IPS DF 6.9 (cell line): ENCODE data around the gene GPRASP2.
"Not testable (repeated sequence)": the region's sequence is repeated elsewhere in the genome, so short reads cannot be mapped to it uniquely, and the experiment has no call there.

ENCODE experiments used
- DNase-seq: peaks from one replicate; pipeline ENCODE4 v3.0.0-alpha.2; 2013; ENCODE audit warnings: low read depth, low spot score
- H3K27ac ChIP-seq: one replicate; pipeline ENCODE4 v1.5.1; 2013; ENCODE audit warnings: low read length, control low read depth
- H3K27me3 ChIP-seq: 2 replicates; pipeline ENCODE4 v1.6.1; 2013; ENCODE audit warnings: mild to moderate bottlenecking, low read length; ENCODE audit not compliant: control insufficient read depth, insufficient read depth
- H3K36me3 ChIP-seq: 2 replicates; pipeline ENCODE4 v1.6.1; 2013; ENCODE audit warnings: low read length; ENCODE audit not compliant: control insufficient read depth, insufficient read depth
- H3K4me1 ChIP-seq: 2 replicates; pipeline ENCODE4 v1.6.1; 2013; ENCODE audit warnings: low read length; ENCODE audit not compliant: control insufficient read depth, insufficient read depth
- H3K4me3 ChIP-seq: 2 replicates; pipeline ENCODE4 v1.5.1; 2013; ENCODE audit warnings: mild to moderate bottlenecking, low read length
- H3K9me3 ChIP-seq: 2 replicates; pipeline ENCODE4 v1.6.1; 2013; ENCODE audit warnings: low read length, inconsistent platforms; ENCODE audit not compliant: control insufficient read depth, insufficient read depth
- WGBS: extraction: QIAGEN DNeasy Blood & Tissue Kit; methylation state at CpG from one replicate; pipeline ENCODE4 v1.1.7; 2013; ENCODE audit warnings: mixed read lengths, missing lambda C conversion rate; ENCODE audit not compliant: insufficient read length, insufficient coverage; 5-methylcytosine and 5-hydroxymethylcytosine counted together

The GPRASP2 gene

DNA sequence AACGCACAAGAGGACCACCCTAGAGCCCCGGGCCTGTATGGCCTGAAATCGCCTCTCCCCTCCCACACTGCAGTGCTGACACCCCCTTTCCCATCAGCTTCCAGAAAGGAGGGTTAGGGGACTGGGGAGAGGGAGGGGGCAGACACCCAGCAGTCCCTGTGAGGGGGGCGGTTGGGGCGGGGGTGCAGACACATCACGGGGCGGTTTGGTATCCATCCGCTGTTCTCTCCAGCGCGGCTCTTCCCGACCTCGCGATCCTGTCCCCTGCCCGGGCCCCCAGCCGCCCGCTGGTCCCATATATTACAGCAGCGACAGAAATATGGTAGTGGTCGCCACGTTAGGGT is 404 bp upstream of the GPRASP2 start:
- DNase-seq: no peak
- no peak overlapping the region for H3K27ac ChIP-seq
- WGBS: no CpG with 5 or more reads among the region's 19 CpGs

DNA sequence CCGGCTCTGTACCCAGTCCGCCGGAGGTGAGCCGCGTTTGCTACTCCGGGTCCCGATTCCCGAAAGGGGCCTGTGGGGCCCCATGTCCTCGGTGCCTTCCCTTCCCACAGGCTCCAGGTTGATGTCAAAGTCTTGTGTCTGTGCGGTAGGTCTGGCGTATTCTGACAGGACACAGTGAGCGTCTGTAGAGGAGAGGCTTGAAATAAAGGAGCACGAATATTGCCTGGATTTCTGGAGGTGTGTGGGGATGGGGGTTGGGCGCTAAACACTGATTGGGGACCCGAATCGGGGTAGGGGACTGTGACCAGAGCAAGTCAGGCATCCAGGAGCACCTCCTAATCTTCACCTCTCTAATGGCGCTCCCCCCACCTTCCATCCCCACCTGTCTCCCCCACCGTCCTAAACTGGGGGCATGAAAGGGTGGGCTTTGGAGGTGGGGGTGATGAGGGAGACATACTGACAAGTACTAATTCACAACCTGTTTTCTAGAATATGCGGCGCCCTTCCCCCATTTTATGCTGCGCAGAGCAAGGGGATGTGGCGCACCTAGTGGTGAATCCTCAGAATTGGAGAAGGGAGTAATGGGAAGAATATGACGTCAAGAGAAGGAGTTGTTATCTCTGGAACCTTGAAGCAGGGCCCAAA is 855 bp downstream of the GPRASP2 start:
- Histone ChIP-seq H3K27me3 (no peaks in the 10 kb centered on the region), H3K4me3 (peak overlapping the region; percentile 69; the same call in 1 of the 2 replicates)
- no CpG with 5 or more reads among the region's 23 CpGs for WGBS

More for the DNA sequence above, 404 bp upstream of the GPRASP2 start:
- no peaks in the 10 kb centered on the region for H3K4me1 ChIP-seq
- H3K4me3 ChIP-seq: peak overlapping the region; percentile 69; the same call in 1 of the 2 replicates
- no peaks in the 10 kb centered on the region for H3K36me3 ChIP-seq
- no peaks in the 10 kb centered on the region for H3K27me3 ChIP-seq
- no peaks in the 10 kb centered on the region for H3K9me3 ChIP-seq

DNA sequence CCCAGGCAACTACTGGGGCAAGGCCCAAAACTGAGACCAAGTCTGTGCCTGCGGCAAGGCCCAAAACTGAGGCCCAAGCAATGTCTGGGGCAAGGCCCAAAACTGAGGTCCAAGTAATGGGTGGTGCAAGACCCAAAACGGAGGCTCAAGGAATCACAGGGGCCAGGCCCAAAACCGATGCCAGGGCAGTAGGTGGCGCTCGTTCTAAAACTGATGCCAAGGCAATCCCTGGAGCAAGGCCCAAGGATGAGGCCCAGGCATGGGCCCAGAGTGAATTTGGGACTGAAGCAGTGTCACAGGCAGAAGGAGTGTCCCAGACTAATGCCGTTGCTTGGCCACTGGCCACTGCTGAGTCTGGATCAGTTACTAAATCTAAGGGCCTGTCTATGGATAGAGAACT is 2.7 kb downstream of the GPRASP2 start:
- Histone ChIP-seq H3K4me1 (no peaks in the 10 kb centered on the region), H3K27ac (no peak overlapping the region), H3K9me3 (no peaks in the 10 kb centered on the region), H3K4me3 (no peak overlapping the region), H3K27me3 (no peaks in the 10 kb centered on the region), H3K36me3 (no peaks in the 10 kb centered on the region)
- WGBS: no CpG with 5 or more reads among the region's 6 CpGs
- no peak for DNase-seq

More for the DNA sequence above, 855 bp downstream of the GPRASP2 start:
- Histone ChIP-seq H3K27ac (no peak overlapping the region), H3K9me3 (no peaks in the 10 kb centered on the region), H3K4me1 (no peaks in the 10 kb centered on the region), H3K36me3 (no peaks in the 10 kb centered on the region)
- no peak for DNase-seq

DNA sequence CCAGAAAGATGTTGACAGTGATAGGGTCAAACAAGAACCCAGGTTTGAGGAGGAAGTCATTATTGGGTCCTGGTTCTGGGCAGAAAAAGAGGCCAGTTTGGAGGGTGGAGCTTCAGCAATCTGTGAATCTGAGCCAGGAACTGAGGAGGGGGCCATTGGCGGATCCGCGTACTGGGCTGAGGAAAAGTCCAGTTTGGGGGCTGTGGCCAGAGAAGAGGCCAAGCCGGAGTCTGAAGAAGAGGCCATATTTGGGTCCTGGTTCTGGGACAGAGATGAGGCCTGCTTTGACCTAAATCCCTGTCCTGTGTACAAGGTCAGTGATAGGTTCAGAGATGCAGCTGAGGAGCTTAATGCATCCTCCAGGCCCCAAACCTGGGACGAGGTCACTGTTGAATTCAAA is 3.7 kb downstream of the GPRASP2 start:
- Histone ChIP-seq H3K27ac (no peak overlapping the region), H3K4me3 (no peak overlapping the region), H3K27me3 (no peaks in the 10 kb centered on the region), H3K9me3 (no peaks in the 10 kb centered on the region), H3K36me3 (no peaks in the 10 kb centered on the region), H3K4me1 (no peaks in the 10 kb centered on the region)
- DNase-seq: no peak
- no CpG with 5 or more reads among the region's 5 CpGs for WGBS

DNA sequence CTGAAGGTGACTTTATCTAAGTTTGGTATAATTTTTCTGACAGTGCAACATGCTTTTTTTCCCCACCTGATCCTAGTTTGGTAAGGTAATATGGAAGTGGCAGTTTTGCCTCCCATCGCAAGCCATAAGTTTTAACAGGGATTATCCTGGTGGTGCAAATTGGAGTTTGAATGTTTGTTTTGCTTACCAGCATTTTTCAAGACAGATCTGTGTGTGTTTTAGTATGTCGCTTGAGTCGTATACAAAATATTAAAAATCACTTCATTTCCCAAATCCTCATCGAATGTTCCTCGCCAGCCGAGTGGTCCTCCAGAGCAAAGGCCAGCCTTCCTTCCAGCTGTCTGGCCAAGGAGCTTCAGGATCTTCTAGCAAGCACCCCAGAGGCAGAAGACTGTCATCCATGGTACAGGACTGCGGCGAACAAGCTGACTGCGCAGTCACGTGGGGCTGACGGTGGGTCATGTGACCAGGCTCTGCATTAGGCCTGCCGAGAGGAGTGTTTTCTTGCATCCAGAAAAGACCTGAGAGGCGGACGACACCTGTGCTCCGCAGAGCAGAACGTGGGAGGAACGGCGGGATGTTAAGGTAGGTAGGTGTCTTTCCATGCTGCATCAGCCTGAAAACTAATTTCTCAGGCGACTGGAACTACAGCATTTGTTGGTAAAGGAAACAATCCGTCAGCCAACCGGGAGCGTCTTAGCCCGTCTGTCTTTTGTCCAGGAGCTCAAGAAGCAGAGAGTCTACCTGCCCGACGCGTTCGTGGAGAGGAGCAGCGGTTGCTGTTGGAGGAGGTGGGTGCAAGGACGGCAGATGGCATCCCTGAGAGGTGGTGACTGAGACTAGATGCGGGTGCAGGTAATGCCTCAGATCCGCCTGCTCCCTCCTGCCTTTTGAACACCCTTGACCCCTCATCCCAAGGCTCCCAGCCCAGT is 8.3 kb downstream of the GPRASP2 start, which contains the start of gene GPRASP3:
Gene GPRASP3, plus strand, starts transcription at position 507 of the 932 bp plus-strand sequence. CDS start 28,253 bp downstream, outside the sequence.
- no peaks in the 10 kb centered on the region for H3K4me1 ChIP-seq
- no CpG with 5 or more reads among the region's 31 CpGs for WGBS
- H3K27me3 ChIP-seq: no peaks in the 10 kb centered on the region
- H3K4me3 ChIP-seq: peak within 1 kb of the TSS; percentile 59; the same call in 1 of the 2 replicates
- H3K27ac ChIP-seq: no peak within 1 kb of the TSS
- H3K9me3 ChIP-seq: no peaks in the 10 kb centered on the region
- no peak for DNase-seq
- H3K36me3 ChIP-seq: no peaks in the 10 kb centered on the region

DNA sequence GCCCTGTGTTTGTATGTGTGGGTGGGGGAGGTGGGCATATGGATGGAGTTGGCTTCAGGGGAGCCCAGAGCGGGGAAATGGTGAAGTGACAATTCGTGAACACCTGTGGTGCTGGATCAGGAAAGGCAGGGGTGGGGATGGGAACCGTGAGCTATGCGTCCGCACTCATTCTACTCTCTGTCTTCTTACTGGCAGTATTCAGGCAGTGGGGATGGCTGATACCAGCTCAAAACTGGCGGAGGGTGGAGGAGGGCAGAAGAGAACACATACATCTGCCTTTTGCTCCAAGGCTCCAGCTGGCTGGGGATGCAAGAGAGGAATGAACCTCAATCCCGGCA is 8.9 kb downstream of the GPRASP2 start:
- H3K4me1 ChIP-seq, H3K9me3 ChIP-seq, H3K4me3 ChIP-seq, H3K27ac ChIP-seq, DNase-seq, H3K27me3 ChIP-seq, H3K36me3 ChIP-seq: not testable (repeated sequence)
- WGBS: no CpG with 5 or more reads among the region's 7 CpGs

DNA sequence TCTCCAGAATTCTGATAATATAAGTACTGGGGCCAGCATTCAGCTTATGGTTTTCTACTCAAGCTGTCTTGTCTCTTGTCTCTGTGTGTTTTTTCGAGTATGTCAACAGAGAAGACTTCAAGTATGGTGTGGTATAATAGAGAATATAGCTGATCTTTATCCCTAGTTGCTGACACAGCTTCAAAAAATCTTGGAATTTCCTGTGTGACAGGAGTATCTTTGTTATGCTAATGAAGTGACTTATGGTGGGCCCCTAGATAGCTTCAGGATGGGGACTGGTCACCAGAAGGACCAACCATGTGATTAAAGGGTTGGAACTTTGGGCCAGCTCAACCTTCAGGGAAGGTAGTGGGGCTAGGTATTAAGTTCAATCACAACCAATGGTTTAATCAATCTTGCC is 11.2 kb downstream of the GPRASP2 start:
- H3K27ac ChIP-seq: no peak overlapping the region
- no CpG with 5 or more reads among the region's 1 CpG for WGBS
- no peaks in the 10 kb centered on the region for H3K9me3 ChIP-seq
- H3K4me1 ChIP-seq: no peaks in the 10 kb centered on the region
- DNase-seq: no peak
- no peaks in the 10 kb centered on the region for H3K36me3 ChIP-seq
- H3K4me3 ChIP-seq: no peak overlapping the region
- H3K27me3 ChIP-seq: no peaks in the 10 kb centered on the region

DNA sequence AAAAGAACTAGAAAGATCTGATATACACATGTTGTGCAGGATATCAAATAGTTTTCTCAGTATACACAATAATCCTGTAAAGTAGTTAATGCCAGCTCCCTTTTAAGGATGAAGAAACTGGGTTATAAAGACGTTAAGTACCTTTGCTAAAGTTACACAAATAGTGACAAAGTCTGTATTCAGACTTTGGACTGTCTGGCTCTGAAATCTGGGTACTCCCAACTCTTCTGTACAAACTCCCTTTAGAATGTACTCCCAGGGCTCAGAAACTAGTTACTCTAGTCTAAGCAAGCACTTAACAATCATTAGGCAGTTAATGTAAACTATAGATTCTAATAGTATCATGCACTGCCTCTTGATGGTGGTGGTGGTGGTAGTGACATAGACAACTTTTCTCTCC is 15.5 kb downstream of the GPRASP2 start:
- Histone ChIP-seq H3K36me3 (no peaks in the 10 kb centered on the region), H3K27me3 (no peaks in the 10 kb centered on the region), H3K4me1 (no peaks in the 10 kb centered on the region), H3K27ac (no peak overlapping the region), H3K4me3 (no peak overlapping the region), H3K9me3 (no peaks in the 10 kb centered on the region)
- no CpG with 5 or more reads among the region's 1 CpG for WGBS
- no peak for DNase-seq

DNA sequence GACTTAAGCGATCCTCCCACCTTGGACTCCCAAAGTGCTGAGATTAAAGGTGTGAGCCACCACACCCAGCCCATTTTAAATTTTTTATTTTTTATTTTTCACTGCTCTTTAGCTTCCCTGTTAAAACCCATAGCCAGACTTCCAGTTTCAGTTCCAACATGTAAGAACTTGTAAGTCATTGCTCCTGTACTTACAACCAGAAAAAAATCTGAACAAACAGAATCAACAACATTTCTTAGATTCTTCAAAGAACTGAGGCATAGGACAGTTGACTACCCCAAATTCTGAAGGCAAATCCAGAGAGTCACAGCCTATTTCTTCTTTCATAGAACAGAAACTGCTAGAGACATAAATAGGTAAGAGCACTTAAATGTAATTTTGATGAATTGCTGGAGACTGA is 16.4 kb downstream of the GPRASP2 start:
- Histone ChIP-seq H3K27ac (no peak overlapping the region), H3K4me3 (no peak overlapping the region), H3K4me1 (no peaks in the 10 kb centered on the region), H3K9me3 (no peaks in the 10 kb centered on the region), H3K27me3 (no peaks in the 10 kb centered on the region), H3K36me3 (no peaks in the 10 kb centered on the region)
- no CpG with 5 or more reads among the region's 1 CpG for WGBS
- no peak for DNase-seq

DNA sequence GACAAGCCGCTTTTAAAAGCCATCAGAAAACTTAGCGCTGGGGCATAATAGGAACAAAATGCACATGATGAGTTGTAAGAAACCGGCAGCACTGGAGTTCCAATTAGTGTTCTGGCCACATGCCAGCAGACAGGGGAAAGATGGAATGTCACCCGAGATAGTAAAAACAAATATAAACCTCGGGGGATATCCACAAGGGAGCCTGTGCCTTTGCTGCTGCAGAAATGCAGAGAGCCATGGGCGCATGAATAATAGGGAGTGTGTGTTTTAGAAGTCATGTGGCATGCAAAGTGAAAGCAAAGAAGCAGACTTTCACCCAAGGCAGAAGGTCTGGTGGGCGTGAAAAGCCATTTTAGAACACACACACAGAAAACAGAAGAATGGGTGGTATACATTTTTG is 27.4 kb downstream of the GPRASP2 start:
- Histone ChIP-seq H3K36me3 (no peaks in the 10 kb centered on the region), H3K27ac (no peak overlapping the region), H3K27me3 (no peaks in the 10 kb centered on the region), H3K9me3 (no peaks in the 10 kb centered on the region), H3K4me3 (no peak overlapping the region), H3K4me1 (no peaks in the 10 kb centered on the region)
- no CpG with 5 or more reads among the region's 7 CpGs for WGBS
- DNase-seq: no peak
